ENCODE results near the gene ZCCHC10.
"Not testable (repeated sequence)": the region's sequence is repeated elsewhere in the genome, so short reads cannot be mapped to it uniquely, and the experiment has no call there.

ZCCHC10 gene

GRCh38 chr5:132998556-132998955, 27.8 kb downstream of the ZCCHC10 start:
- no peak overlapping the region for H3K27ac ChIP-seq
- TF ChIP-seq ZFX (IDR thresholded peaks at IDR 0.05; ENCODE audit: borderline replicate concordance), result no peak
- no peak for TF ChIP-seq CTCF (IDR thresholded peaks at IDR 0.05)

- TF ChIP-seq ZFX (IDR thresholded peaks at IDR 0.05; ENCODE audit: borderline replicate concordance), result no peak
- no peak overlapping the region for H3K27ac ChIP-seq
Measured at GRCh38 chr5:132996307-132996706, 30.0 kb downstream of the ZCCHC10 start.

- no peak for TF ChIP-seq CTCF (IDR thresholded peaks at IDR 0.05)
- no peak for TF ChIP-seq ZFX (IDR thresholded peaks at IDR 0.05; ENCODE audit: borderline replicate concordance)
- no peak overlapping the region for H3K27ac ChIP-seq
Measured at GRCh38 chr5:132987531-132988408, 38.6 kb downstream of the ZCCHC10 start.

- H3K27ac ChIP-seq, result not testable (repeated sequence)
Measured at GRCh38 chr5:132982971-132983370, 43.4 kb downstream of the ZCCHC10 start.

- H3K27ac ChIP-seq, result no peak overlapping the region
- TF ChIP-seq CTCF (IDR thresholded peaks at IDR 0.05) (no peak), ZFX (IDR thresholded peaks at IDR 0.05; ENCODE audit: borderline replicate concordance) (no peak)
Measured at GRCh38 chr5:132981288-132981687, 45.1 kb downstream of the ZCCHC10 start.

- H3K27ac ChIP-seq, result no peak overlapping the region
- TF ChIP-seq ZFX (IDR thresholded peaks at IDR 0.05; ENCODE audit: borderline replicate concordance), result no peak
- TF ChIP-seq CTCF (IDR thresholded peaks at IDR 0.05), result no peak
Measured at GRCh38 chr5:132979976-132980375, 46.4 kb downstream of the ZCCHC10 start.

GRCh38 chr5:132979367-132979940, 46.9 kb downstream of the ZCCHC10 start:
- TF ChIP-seq CTCF (IDR thresholded peaks at IDR 0.05) (no peak), ZFX (IDR thresholded peaks at IDR 0.05; ENCODE audit: borderline replicate concordance) (no peak)
- no peak overlapping the region for H3K27ac ChIP-seq

GRCh38 chr5:132976852-132977251, 49.5 kb downstream of the ZCCHC10 start:
- no peak overlapping the region for H3K27ac ChIP-seq
- TF ChIP-seq ZFX (IDR thresholded peaks at IDR 0.05; ENCODE audit: borderline replicate concordance) (no peak), CTCF (IDR thresholded peaks at IDR 0.05) (no peak)

- not testable (repeated sequence) for H3K27ac ChIP-seq
Measured at GRCh38 chr5:132972436-132972828, 53.9 kb downstream of the ZCCHC10 start.
